ENCODE data around the gene HECW1.
"Not testable (repeated sequence)": the region's sequence is repeated elsewhere in the genome, so short reads cannot be mapped to it uniquely, and the experiment has no call there.

HECW1 gene

GRCh38 chr7:43538404-43538771 is 425.9 kb downstream of the HECW1 start:
- DNase-seq (ENCODE audit: low spot score), result no peak

DNA sequence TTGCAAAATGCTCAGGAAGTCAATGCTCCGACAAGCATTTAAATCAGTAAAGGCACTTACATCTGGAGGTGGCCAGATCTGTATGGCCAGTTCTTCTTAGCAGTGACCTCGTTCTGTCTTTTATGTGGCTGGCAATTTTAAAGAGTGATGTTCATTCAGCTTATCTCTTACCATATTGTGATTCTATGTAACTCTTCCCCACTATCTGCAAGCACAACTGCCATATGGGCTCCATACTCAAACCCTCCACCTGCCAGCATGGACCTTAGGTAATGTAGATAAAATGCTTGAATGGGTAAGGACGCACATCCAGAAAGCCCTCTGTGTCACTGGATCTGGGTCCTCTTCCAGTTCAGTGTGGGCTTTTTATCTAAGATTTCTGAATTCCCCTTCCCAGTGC is 428.0 kb downstream of the HECW1 start:
- no peak for DNase-seq (ENCODE audit: low spot score)

GRCh38 chr7:43542716-43543115 is 430.3 kb downstream of the HECW1 start:
- no peak for DNase-seq (ENCODE audit: low spot score)

DNA sequence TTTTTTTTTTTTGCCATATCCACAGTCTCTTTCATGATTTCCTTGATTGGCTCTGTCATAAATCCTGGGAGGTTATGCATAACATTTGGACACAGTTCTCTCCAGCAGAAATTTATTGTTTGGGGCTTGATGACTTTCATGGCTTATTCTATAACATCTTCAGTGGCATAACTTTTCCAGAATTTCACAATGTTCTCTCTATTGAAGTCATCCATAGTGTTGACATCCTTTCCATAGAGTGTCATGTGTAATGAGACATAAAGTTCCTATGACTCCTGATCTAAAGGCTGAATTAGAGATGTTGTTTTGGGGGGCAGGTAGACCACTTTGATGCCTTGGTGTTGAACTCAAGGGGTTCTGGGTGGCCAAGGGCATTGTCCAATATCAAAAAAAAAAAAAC is 433.8 kb downstream of the HECW1 start:
- DNase-seq (ENCODE audit: low spot score), result no peak

DNA sequence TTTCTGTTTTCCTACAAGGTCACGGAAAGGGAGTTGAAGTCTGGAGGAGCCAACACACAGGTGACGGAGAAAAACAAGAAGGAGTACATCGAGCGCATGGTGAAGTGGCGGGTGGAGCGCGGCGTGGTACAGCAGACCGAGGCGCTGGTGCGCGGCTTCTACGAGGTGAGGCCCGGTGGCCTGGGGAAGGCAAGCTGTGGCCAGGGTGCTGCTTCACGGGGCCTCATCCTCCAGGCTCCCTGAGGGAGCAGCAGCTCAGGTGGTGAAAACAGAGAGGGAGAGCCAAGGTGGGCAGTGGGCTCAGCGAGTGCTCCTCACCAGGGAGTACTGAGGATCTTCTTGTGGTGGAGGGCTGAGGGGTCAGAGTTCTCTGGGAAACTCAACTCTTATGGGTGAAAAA is 438.0 kb downstream of the HECW1 start:
- DNase-seq (ENCODE audit: low spot score), result no peak

DNA sequence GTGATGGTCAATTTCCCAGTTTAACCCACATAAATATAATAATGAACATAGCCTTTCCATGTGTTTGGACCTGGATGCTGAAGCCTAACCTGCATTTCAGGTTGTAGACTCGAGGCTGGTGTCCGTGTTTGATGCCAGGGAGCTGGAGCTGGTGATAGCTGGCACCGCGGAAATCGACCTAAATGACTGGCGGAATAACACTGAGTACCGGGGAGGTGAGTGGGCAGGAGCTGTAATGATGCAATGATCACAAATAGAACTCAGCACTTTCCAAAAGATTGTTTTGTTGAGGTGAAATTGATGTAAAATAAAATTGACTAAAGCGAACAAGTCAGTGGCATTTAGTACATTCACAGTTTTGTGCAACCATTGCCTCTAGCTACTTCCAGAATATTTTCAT is 439.7 kb downstream of the HECW1 start:
- DNase-seq (ENCODE audit: low spot score), result no peak

DNA sequence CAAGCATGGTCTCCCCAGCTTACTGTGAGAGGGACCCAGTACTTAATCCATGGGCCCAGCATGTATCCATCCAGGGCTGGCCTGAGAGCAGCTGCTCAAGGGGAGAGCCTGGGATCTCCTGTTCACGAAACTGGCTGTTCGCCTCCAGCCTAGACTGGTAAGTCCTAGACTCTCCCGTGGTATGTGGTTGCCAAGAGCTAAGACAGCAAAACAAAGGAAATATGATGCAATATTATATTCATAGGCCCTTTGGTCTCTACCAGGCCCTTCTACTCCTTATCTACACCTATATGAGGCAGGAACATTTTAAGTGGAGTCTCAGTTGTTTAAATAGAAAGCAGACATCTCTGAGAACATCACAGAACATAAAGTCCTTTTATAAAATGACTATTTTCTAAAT is 441.6 kb downstream of the HECW1 start:
- DNase-seq (ENCODE audit: low spot score), result no peak

GRCh38 chr7:43554423-43554822 is 442.0 kb downstream of the HECW1 start:
- DNase-seq (ENCODE audit: low spot score), result no peak

DNA sequence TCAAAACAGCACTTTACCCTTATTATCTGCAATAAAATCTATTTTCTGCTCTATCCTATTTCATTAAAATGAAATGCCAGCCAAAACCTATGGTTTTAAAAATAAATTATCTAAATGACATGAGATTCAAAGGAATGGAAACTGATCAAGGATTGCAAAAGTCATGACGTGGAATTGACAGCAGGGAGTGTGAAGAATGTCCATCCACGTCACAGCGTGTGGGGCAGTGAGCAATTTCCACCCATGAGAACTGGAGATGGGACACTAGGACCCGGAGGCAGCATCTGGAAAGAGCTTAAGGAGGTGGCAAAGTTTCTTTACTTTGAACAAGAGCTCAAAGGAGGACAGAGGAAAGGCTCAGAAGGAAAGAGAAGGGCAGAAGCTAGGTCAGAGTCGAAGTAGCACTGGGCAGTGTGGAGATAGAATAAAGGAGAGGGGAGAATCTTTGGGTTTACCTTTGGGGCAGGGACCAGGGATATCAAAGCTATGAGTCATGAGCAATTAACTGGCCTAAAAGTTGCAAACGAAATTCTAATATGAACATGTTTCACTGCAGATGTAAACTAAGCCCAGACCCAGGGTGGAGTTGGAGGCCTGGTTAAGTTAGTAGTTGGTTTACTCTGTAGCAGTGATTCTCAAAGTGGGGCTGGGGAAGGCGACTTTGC is 445.5 kb downstream of the HECW1 start:
- no peak for DNase-seq (ENCODE audit: low spot score)

- DNase-seq (ENCODE audit: low spot score), result no peak
Observed at GRCh38 chr7:43559171-43559945, 446.9 kb downstream of the HECW1 start.

DNA sequence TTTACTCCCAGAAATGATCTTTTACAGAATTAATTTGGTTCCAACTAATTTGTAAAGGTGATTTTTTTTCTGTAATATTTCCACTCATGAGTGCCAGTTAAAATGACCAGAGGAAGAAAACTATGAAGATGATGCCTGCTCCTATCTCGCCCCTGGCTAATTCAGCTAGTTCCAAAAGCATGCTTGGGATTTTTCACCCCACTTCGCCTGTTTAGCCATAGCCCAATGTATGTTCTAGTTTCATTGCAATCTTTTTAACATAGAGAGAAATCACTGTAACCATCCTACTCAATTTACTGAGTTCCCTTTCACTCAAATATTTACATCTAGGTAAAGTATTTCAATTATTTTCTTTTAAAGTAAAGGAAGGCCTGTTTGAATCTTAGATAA is 447.5 kb downstream of the HECW1 start:
- no peak for DNase-seq (ENCODE audit: low spot score)

DNA sequence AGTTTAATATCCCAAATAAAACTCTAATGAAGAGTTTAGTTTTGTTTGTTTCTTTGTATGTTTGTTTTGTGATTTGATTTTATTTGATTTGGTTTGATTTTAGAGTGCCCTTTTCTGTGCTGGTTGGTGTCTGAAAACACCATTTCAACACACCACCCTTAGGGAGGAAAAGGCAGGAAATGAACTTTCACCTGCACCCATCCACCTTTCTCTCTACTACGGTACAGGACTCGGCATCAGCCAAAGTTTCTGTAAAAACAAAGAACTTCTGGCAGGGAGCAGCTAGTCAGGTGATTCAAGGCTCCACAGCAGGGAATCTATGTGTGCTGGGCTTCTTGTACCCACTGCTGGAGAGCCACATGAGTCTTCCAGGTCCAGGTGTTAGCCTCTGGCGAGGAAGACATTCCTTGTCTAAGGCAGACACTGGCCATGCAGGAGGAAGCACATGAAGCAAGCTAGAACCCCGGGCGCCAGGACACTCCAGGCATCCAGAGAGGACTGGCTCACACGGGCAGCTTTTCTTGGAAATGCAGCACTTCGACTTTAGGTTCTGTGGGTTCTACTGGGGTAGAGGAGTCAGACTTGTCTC is 448.4 kb downstream of the HECW1 start:
- DNase-seq (ENCODE audit: low spot score), result no peak

DNA sequence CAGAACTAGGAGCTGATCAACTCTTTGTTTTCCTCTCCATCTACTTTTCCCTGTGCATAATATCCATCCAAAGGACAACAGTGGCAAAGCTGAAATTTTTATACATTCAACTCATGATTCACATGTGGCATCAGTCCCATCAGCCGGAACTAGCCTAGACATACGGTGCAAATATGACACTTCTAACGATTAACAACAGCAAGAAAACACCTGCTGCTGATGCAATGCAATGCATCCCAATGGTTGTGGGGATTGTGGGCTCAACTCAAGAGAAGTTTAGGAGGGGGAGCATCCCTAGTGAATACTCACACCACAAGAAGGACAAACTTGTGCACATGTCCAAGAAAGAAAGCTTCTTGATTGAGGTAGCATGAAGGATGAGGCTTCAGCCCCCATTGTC is 449.9 kb downstream of the HECW1 start:
- DNase-seq (ENCODE audit: low spot score), result no peak

DNA sequence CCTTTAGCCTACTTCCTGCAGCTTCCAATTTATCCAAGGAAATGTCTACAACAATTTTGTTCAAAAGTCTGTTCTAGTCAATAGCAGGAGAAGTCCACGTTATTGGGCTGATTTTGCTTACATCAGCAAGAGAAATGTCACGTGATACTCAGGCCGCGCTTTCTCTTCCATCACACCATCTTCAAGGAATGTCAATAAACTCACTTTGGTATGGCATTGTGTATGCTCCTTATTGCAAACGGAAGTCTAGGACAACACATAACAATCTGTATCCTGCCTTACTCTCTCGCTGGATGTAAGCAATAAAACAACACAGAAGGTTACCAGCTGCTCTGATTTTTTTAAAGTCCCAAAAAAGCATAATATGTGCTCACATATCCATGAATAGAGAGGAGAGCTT is 453.3 kb downstream of the HECW1 start:
- DNase-seq (ENCODE audit: low spot score), result no peak

GRCh38 chr7:43568529-43568928 is 456.1 kb downstream of the HECW1 start:
- no peak for DNase-seq (ENCODE audit: low spot score)

- no peak for DNase-seq (ENCODE audit: low spot score)
Observed at GRCh38 chr7:43569424-43569823, 457.0 kb downstream of the HECW1 start.

- DNase-seq (ENCODE audit: low spot score), result no peak
Observed at GRCh38 chr7:43570688-43571365, 458.4 kb downstream of the HECW1 start.

GRCh38 chr7:43572516-43573049 is 460.1 kb downstream of the HECW1 start:
- no peak for DNase-seq (ENCODE audit: low spot score)

- not testable (repeated sequence) for DNase-seq (ENCODE audit: low spot score)
Observed at GRCh38 chr7:43573832-43574231, 461.4 kb downstream of the HECW1 start.

GRCh38 chr7:43575506-43575905 is 463.1 kb downstream of the HECW1 start:
- no peak for DNase-seq (ENCODE audit: low spot score)

DNA sequence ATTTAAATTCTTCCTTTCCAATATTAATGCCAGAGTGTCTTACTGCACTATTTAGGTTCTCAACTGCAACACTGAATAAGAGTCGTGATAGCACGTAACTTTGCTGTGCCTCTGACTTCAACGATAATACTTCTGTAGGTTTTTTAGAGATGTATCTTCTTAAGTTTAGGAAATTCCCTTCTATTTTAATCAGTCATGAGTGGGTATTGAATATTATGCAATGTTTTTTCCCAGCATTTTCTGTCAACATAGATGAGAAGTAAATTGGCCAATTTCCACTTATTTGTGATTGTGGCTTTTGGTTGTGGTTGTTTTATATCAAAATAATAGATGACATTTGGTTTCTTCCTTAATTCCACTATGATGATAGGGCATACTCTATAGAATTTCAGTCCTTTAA is 463.8 kb downstream of the HECW1 start:
- DNase-seq (ENCODE audit: low spot score), result no peak

- DNase-seq (ENCODE audit: low spot score), result no peak
Observed at GRCh38 chr7:43577485-43577951, 465.1 kb downstream of the HECW1 start.
